NCI-H2029 (cell line): Measurements from ENCODE around the gene LHFPL2.

Experiments used
- DNase-seq: peaks from one replicate; lab custom pipeline; 2025; lab: John Stamatoyannopoulos, UW

The LHFPL2 gene

DNA sequence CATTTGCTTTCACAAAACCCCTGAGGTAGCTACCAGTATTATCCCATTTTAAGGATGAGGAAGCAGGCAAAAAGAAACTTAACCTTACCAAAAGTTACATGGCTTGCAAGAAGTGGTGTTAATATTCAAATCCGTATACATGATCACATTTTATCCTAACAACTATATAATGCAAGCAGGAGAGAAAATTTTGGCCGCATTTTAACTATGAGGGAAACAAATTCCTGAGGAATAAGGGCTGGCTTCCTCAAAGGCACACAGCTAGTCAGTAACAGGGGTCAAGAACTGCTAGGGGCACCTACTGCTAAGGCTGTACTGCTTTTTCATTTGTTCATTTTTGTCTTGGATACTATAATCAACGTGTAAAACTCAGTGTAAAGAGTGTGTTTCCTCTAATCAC, 81.0 kb downstream of the LHFPL2 start:
- no peak for DNase-seq

DNA sequence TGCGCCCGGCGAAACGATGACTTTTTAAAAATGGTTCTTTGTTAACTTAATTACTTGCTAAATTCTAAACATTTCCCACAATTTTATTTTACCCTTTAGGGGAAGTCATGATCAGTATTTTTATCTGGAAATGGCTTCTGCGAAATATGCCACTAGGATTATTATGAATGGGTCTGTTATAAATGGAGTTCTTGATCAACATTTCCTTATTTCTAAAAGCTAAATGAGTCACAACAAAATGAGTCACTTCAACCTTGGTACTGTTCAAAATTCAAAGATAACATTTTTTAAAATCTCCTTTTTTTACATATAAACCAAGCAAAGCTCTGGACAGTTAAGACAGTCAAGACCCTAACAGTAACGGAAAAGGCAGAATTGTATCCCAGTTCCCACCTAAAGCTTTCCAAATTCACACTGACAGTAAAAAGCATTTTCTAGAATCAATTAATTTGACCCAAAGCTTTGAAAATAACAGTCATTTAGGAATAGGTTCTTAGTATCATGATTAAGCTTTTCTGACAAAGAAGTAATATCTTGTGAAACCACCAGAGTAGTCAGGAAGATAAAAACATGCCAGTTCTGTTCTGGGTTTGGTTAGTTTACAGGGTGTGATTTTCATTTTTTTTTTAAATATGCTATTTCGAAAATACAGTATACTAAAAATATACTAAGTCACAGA, 81.7 kb downstream of the LHFPL2 start:
- no peak for DNase-seq

DNA sequence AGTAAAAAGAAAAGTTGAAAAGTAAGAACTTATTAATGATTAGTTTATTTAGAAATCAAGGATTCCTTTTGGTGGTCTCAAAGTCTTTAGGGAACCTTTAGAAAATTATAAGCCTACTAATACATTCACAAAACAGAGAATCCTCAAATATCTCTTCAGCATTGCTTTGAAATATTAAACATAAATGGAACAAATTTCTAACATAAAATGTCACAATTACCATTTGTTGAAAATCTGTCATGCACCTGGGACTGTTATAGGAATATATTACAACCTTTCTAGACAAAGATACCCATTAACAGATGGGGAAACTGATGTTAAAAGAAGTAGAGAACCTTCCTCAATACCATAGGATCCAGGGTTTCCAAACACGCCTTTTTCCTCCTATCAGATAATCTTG, 83.2 kb downstream of the LHFPL2 start:
- no peak for DNase-seq

DNA sequence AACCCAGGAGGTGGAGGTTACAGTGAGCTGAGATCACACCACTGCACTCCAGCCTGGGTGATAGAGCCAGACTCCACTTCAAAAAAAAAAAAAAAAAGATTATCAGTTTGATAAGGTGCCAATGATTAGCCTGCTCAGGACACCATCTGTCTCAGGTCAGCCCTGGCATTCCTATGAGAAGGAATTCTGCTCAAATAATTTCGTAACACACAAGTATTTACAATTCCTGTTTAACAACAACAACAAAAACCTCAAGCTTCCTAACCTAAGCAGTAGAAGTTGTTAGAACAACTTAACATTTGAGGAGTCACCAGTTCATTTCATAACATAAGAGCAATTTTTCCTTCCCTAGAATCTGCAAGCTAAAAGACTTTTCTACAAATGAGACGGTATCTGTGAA, 85.0 kb downstream of the LHFPL2 start:
- no peak for DNase-seq

DNA sequence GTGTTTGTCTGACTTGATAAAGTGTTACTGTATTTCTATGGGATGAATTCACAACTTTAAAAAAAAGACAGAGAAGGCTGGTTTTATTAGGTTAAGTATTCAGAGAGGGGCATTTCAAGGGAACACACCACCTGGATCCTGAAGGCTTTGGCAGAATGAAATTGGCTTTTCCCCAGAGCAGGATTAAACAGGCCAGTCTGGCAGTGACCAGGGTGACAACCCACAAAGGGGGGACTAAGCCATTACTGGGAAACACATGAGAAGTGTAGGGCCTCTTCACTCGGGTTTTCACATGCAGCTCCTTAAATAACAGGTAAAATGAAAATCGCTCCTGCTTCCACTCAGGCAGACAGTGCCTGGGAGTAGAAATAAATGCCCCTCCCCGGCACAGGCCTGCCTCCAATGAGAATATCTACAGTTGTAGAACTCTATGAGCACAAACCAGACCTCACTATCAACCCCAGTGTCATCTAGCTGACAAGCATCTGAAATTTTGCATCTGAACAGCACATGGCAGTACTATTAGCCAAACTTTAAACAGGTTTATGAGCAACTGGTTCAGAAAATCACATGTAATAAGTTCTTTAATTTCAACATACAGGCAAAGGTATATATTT, 85.8 kb downstream of the LHFPL2 start:
- DNase-seq = no peak

DNA sequence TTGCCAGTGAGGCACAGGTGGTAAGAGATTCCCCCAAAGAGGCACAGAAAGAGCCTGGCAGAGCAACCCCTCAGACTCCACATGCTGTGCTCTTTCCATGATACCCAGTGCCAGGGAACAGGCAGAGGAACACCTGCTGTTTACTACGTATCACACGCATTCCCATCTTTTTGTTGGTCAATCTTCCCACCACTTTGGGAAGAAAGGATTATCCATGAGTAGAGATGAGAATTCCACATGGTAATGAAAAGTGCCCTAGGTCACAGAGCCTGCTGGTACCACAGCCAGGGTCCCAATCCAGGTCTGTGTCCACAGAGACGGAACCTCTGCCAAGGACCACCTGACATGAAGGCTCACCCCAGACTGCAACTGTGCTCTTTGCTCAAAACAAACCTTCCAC, 86.6 kb downstream of the LHFPL2 start:
- DNase-seq = no peak

DNA sequence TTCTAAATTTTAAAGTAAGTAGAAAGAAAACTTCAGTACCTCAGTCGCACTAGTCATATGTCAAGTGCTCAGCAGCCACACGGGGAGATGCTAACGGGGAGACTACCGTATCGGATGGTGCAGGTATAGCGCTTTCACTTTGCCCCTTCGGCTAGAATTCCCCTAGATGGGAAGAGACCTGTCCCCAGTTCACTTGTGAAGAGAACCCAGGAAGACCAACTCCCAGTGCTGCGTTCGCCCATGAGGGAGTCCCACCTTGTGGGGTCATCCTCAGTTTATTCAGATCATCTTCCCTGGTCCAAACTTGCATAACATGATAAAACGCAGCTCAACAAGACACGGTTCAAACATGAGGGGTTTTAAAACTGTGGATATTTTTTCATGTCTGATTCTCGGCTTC, 87.3 kb downstream of the LHFPL2 start:
- DNase-seq = no peak

DNA sequence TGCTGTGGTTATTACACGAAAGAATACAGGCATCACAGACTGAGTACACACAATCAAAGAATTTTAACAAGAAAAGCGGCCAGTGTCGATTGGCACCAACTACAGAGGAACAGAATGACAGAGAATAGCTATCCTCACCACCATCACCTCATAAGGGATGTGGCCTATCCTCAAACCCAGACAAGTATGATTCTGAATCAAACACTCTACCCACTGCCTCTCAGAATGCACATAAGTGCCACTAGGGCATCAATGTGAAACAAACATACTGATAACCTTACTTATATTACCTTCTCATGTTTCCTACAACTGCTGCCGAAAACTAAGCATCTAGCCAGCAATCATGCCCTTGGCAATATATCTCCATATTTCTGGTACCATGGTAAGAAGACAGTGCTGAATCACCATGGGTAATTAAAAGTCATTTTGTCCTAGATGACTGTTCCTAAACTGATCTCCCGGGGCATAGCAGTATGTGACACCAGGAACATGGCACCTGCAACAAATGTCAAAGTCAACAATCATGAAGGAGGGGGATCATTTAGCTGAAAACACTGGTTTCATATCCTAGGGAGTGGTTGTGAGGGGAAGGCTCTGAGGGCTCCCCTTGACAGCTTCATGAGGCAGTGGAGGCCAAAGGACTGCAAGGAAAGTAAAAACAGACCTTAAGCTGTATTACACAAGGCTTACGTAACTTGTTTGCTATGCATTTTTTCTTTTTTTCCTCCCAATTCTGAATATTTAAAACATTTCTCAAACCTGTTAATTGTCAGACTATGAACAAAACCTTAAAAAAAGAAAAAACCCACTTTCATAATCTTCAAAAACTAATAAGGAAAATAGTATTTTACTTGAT, 88.3 kb downstream of the LHFPL2 start:
- peak; percentile 39 for DNase-seq

DNA sequence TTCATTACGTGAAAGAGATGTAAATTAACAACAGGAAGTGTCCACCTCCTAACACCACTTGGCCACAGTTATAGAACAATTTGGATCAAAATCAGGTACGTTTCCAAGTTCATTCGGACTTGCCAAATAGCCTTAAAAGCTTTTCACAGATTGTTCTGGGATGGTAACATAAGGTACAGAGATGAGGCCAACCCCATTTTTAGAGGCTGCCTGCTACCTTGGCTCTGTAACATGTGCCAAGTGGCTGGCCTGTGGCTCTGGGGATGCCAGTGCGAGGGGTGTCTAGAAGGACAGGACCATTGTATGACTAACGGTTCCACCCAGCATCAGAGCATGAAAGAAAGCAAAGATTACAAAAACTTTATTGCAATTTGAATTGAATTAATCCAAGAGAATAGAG, 91.0 kb downstream of the LHFPL2 start:
- DNase-seq = no peak

DNA sequence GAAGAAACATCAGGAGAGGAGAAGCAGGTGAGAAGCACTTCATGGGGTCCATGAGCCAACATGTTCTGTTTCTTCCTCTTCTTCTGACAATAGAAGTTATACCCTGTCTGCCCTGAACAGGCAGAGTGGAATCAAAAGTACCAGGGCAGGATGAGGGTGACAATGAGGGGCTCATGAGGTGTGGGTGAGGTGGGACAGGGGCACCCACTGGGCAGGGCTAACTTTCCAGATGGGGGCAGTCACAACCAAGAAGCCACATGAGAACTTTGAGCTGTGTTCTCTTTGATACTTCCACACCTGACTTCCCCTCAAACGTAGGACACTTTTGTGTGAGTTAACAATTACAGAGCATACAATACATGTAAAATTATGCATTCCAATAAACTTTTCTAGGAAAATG, 92.7 kb downstream of the LHFPL2 start:
- DNase-seq = no peak

DNA sequence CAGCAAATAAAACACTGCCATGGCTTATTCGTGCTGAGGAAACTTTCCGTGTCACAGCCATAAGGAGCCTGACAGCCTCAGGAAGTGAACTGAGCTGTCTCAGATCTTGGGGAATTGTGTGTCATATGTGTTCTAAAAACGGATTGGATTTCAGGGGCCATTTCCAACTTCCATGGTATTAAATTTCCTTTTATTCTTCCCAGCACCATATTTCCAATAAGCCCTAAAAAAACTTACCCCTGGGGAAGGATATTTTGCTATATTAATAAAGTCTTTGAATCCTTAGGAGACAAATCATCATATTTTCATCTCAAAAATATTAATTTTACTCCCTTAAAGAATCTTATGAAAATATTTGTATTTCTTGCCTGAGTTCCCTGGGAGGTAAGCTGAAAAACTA, 93.9 kb downstream of the LHFPL2 start:
- no peak for DNase-seq

DNA sequence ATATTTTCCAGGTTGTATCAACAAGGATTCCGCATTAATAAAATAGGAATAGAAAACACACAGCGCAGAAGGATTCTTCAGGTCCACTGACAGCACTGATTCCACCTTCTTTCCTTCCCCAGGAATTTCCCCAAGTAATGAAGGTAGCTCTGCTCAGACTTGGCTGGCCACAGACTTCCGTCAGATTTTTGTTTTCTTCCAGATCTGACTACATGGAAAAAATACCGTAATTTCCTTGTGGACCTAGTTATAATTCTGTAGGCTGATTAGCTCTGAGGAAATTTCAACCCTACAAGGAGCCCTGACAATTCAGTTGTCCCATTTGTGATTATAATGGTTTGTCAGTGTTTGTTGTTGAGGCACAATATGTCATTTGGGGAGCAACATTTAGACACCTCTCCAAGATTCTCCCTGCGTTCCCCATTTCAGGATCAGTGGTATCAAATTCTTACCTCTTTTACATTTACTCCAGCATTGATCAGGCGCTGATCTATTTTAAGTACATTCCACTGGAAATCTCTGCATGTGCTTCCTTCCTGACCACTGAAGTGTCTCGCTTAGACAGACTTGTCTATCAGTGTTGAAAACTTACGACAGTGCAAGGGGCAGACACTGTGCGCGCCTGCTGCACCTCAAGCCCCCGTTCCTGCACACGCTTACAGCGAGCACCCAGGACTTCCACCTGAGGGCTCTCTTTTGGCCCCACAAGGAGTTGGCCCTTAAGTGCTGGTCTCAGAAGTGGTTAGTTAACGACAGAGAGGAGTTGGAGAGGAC, 94.8 kb downstream of the LHFPL2 start:
- DNase-seq = no peak

DNA sequence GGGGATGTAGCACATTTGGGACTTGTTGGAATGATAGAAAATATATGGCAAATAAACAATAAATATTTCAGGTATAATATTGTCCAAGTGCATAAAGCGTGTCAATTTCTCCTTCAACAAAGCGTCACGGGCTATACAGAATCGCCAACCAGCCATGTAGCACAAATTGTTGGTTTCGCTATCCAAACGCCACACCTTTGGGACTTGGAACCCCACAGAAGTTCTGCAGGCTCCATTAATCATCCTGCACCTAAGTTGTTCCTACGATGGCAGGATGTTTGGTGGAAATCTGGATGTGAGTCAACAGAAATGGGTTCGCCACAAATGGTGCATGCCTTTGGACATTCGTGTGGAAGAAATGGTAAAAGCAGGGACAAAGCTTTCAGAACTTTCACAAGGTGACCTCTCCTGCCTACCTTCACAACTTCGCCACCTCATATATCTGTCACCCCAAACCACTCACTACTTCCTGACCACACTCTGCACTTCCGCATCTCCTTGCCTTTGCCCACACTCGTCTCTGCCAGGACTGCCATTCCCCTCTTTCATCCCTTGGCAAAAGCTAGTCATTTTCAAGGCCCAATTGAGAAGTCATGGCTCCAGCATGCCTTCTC, 95.7 kb downstream of the LHFPL2 start:
- DNase-seq = no peak

DNA sequence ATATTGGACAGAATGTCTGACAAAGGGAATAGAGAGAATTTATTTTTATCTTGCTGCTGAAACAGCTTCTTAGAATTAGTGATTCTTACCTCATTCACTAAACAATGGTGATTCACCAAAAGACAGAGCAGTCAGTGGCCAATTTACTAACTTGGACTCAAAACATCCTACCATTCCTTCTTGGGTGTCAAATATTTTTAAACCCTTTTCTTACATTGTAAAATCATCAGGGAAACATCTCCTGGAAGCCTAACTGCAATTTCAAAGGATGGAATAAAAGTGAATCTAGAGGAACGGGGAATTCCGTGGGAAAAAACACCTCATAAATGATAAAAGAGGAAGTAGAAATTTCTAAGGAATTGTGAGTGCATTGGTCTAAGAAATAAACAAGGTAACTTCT, 97.7 kb downstream of the LHFPL2 start:
- no peak for DNase-seq

DNA sequence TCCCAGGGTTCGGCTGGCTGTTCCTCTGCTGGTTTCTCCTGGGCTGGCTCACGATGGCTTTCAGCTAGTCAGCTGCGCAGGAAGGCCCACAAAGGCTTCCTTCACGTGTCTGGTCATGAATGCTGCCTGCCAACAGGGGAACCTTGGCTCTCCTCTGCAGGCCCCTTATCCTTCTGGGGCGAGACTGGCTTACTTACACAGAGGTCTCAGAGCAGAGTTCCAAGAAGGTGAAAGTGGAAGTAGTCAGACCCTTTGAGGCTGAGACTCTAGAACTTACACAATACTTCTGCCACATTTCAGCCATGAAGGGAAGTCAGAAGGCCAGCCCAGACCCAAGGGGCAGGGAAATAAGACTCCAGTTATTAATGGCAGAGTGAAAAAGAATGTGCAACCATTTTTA, 99.5 kb downstream of the LHFPL2 start:
- no peak for DNase-seq

DNA sequence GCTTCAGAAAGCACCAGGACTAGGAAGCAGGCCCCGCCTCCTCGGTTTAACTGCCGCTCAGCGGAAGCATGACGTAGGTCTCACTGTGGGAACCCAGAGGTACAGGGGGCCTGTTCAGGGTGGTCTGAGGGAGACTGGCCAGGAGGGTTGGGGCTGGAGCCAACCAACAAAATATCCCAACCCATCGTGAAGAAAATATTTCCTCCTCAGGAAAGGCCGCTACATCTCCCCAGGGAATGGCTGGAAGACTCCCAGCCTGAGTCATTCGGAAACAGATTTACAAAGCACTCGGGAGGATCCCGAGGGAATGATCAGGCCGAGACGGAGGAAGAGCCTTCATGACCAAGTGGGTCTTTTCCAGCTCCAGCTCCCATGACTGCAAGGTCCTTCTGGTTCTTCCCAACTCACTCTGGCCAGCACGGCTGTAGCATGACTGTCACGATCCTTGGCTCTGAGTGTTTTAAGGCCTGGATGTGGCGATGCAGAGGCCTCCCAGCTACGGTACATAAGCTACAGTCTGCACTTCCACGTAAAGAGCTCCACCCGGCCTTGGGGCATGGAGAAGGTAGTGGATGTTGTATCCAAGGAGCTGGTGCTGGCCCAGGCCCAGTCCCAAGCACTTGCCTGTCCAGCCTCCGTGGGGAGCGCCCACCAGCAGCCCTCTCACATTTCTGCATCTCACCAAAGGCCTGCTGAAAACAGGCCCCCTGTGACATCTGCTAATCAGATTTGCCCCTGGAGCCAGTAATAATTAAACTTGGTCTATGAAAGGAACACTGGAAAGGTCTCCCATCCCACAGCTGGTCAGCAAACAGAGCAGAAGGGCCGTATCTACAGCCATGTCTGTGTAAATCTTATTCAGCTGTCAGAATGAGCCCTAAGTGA, 100.6 kb downstream of the LHFPL2 start:
- no peak for DNase-seq

DNA sequence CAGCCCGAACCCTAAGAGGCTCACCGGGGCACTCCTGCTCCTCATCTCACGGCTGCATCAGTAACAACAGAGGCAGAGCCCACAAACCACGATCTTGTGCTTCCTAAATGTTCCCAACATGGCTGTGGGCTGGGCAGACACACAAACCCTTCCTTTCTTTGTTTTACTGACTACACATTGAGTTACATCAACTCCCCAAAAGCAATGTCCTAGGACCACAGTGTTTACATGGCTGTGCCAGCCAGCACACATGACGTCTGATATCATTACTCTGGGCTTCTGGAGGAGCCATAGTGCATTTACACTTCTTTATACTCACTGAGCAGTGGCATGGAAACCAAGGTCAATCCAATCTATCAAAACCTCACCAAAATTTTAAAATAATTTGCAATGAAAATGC, 101.4 kb downstream of the LHFPL2 start:
- no peak for DNase-seq

DNA sequence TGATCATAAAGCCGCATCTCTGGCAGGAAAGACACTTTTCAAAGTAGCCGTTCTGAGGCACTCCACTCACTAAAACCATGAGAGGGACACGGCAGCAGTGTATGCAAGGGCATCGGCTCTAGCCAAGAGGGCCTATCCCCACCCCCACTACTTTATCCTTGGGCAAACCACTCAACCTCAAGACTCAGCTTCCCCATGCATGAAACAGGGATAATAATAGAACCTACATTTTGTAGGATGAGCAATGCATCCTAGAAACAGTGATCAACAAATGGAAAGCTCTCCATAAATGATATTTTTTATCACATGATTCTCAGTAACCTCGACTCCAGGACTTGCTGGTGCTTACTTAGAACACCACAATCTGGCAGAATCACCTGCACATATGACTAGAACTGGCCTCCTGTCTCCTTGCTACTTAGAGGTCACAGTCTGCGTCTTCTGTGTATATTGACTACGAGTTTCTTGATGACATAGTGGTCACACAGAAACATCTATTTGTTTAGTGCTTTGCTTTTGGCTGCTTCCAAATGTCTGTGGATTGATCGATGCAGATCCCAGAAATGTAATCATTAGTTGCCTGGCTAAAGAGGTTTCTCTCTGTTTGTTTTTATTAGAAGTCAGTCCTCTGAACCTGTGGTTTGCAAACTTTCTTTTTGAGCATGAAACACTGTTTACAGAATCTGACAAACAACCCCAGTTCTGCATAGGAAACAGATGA, 102.1 kb downstream of the LHFPL2 start:
- no peak for DNase-seq

DNA sequence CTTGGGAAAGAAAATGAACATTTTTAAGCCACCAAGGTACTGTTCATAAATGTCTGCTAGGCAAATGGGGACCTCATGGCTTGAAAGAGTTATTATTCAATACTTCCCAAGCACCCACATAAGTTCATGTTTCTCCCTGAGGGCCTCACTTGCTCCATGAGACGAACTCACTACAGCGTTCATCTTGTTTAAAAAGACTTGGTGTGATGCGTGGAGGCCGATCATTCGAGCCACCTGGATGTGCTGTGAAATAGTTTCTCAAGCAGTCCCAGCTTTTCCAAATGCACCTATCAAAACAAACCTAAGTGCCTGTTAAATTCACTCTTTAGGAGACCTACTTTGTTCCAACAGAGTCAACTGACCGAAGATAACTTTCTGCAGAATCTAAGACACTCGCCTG, 103.2 kb downstream of the LHFPL2 start:
- no peak for DNase-seq

DNA sequence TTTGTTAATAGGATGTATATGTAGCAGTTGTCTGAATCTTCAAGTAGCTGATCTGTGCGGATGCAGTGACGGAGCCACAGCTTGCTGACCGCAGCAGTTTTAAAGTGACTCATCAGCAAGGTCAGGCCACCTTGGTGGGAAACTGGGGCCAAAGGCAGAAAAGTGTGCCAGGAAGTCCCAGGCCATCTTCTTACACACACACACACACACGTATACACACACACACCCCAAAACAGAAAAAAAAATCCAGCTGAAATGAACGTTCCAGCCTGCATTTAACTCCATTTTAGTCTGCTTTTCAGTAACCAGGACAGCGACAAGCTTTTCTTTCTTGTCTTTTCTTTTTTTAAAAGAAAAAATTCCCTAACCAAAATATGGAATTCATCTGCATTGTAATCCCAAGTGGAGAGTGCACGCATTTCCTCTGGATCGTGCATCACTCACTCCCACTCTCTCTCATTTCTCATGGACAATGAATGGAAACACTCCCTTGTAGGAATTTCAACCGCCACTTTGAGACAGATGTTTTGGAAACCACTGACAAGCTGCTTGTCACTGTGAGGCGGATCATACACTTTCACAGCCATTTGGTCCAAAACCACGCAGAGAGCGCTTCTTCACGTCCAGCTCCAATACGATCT, 103.9 kb downstream of the LHFPL2 start:
- no peak for DNase-seq
